Motor neuron (in vitro differentiated cells): Measurements from ENCODE around the gene TRMT10C. TPM values are rescaled to one million over a fixed set of nuclear protein-coding genes. Genes with fewer than 3 reads are reported as not detected.
"Not testable (repeated sequence)": the region's sequence is repeated elsewhere in the genome, so short reads cannot be mapped to it uniquely, and the experiment has no call there.

Experiments
- ATAC-seq, 8 experiments: fragments of 200-7000 bp; cut with Tn5 transposase; replicated peaks in 6 of 8; 2 replicates each; pipeline ENCODE4 v1.8.0; 2021; ENCODE audit warnings: mild to moderate bottlenecking in 8 of 8, moderate library complexity in 8 of 8
- H3K27ac ChIP-seq, 2 donors: fragments of 250-450 bp; sonication (Bioruptor Pico); 2 replicates each; pipeline ENCODE4 v1.9.0; 2021; ENCODE audit warnings: antibody characterized with exemption in 2 of 2, mild to moderate bottlenecking in 2 of 2, moderate library complexity in 1 of 2
- H3K4me1 ChIP-seq, 2 donors: fragments of 250-450 bp; sonication (Bioruptor Pico); replicated peaks in 1 of 2; 2 replicates each; pipeline ENCODE4 v1.6.1; 2021; ENCODE audit warnings: antibody characterized with exemption in 2 of 2, mild to moderate bottlenecking in 2 of 2, moderate library complexity in 1 of 2
- H3K4me3 ChIP-seq, 5 donors: fragments of 250-450 bp; sonication (Bioruptor Pico); 2 replicates each; pipeline ENCODE4 v1.9.0; 2021; ENCODE audit warnings: antibody characterized with exemption in 5 of 5, mild to moderate bottlenecking in 5 of 5, moderate library complexity in 4 of 5
- WGBS, 10 experiments: fragments of 450-650 bp; shearing (Covaris generic); methylation state at CpG; one replicate each; pipeline ENCODE4 v1.0.0; 2022; 5-methylcytosine and 5-hydroxymethylcytosine counted together
- in situ Hi-C, 9 experiments: fragments of 400-800 bp; cut with MboI; loops; one replicate each; pipeline ENCODE4 v1.15.0; 2021; ENCODE audit warnings: low sequenced_read_pairs in 9 of 9, low pct_unique_long_range_greater_than_20kb in 2 of 9; ENCODE audit not compliant: unreplicated experiment in 9 of 9
- total RNA-seq, 8 experiments: library from RNA; unstranded; fragments of 300-600 nt; gene quantifications; 2 replicates each; pipeline versions ENCODE4 v1.2.3 to v1.2.4, GENCODE V29; 2022

The TRMT10C gene
- total RNA-seq, 8 experiments from 2014 or later: 22.9 to 55.4 (median 33.6) TPM

- 80 to 100% (median 98%) methylated on average over 1 to 6 of the region's 6 CpGs for WGBS, 10 experiments
- Histone ChIP-seq H3K4me1 (peaks cover 5% of the 10 kb centered on the region in 2 donors), H3K4me3 (no peak overlapping the region), H3K27ac (no peak overlapping the region)
- ATAC-seq: no peak
- in situ Hi-C loops: no loop called here
Observed at GRCh38 chr3:101567528-101568317, 6.1 kb downstream of the TRMT10C start.

DNA sequence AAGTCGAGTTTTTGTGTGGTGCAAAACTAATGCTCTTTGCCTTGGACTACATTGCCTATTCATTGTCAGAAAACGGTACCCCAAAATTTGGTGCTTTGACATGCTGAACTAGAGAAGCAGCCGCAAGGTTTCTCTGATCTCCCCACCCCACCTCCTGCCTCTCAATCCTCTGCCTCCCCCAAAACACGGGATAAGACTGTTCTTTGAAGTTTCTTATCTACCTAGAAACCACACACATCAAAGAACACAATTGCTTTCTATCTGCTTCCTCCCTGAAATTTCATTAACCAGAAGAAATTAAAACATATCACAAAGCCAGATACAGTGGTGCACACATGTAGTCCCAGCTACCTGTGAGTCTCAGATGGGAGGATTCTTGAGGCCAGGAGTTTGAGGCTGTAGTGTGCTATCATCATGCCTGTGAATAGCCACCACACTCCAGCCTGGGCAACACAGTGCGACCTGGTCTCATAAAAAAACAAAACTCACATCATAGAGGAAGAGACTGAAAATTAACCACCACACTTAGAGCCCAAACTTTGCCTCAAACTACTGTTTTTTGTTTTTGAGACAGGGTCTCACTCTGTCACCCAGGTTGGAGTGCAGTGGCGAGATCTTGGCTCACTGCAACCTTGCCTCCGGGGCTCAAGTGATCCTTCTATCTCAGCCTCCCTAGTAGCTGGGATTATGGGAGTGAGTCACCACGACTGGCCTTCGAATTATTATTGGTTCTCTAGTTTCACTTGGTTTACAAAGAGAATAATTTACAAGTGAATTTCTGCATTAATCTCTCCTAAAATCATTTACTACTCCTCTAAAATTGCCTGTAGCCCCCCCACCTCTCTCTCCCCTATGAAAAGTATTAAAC, 9.6 kb downstream of the TRMT10C start:
- no peak for ATAC-seq
- 0 to 79% (median 60%) methylated on average over 2 to 5 of the region's 9 CpGs for WGBS, 10 experiments
- in situ Hi-C loops: no loop called here
- Histone ChIP-seq H3K4me3 (no peak overlapping the region), H3K4me1 (peaks cover 11 to 16% of the 10 kb centered on the region in 2 donors), H3K27ac (no peak overlapping the region)

DNA sequence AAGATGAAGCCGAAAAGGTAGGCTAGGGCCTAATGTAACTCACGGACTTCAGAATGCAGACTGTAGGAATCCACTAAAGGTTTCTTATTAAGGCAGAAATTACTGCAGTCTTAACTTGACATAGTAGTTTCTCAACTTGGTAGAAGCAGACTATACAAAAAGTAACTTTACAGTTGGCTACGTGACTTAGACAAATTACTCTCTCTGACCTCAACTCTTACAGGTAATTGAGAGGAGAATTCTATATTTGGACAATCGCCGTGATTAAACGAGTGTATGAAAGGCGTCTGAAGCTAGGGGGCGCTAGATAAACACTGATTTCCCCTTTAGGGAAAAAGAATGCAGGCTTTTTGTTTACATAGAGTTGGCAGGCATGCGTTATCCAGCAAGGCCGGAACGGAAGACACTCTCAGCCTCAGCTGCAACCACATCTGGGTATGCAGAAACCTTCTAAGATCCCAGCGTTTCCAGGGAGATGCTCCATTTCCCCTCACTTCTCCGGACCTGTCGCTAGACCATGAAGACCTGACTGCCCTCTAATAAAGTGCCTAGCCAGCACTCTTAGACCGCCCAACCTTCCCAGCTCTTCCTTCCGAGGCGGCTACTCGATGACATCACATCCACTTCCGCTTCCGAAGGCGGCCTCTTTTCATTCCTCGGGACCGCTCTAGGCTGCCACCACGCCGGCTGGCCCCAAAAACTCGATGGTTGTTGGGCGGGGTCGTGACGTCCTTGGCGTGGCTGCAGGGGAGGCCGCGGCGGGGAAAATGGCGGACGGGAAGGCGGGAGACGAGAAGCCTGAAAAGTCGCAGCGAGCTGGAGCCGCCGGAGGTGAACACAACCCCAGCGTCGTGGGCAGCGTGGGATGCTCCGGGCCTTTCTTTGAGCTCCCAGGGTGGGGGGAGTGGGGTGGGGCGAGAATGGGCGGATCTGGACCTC, 12.1 kb downstream of the TRMT10C start, which contains the start of gene PCNP:
Gene PCNP (plus strand): TSS at position 732 of the 939 bp plus-strand sequence. CDS start 36 bp downstream, at position 768.
- peak; percentile 84 to 96 (median 91) for ATAC-seq
- in situ Hi-C loops: no loop called here

GRCh38 chr3:101574388-101575112, 12.9 kb downstream of the TRMT10C start:
- peak overlapping the region; percentile 58 to 94 (median 78) for H3K4me3 ChIP-seq
- 0 to 2% (median 0%) methylated on average over 2 to 14 of the region's 41 CpGs; no CpG with 5 or more reads in 1 of the 10 experiments for WGBS, 10 experiments
- H3K27ac ChIP-seq: peak overlapping the region; percentile 92 to 99
- in situ Hi-C loops: no loop called here
- peak; percentile 46 to 67 (median 61) for ATAC-seq
- peaks cover 11 to 16% of the 10 kb centered on the region in 2 donors for H3K4me1 ChIP-seq

More for the DNA sequence above, 12.1 kb downstream of the TRMT10C start, which contains the start of gene PCNP:
- Histone ChIP-seq H3K4me3 (peak within 1 kb of the TSS; percentile 58 to 94 (median 78)), H3K27ac (peak within 1 kb of the TSS; percentile 92 to 99), H3K4me1 (peaks cover 11 to 16% of the 10 kb centered on the region in 2 donors)
- 0 to 11% (median 2%) methylated on average over 3 to 25 of the region's 47 CpGs; no CpG with 5 or more reads in 1 of the 10 experiments for WGBS, 10 experiments

- in situ Hi-C loops: no loop called here
- ATAC-seq: no peak
- Histone ChIP-seq H3K4me3 (no peak overlapping the region), H3K4me1 (peaks cover 11 to 19% of the 10 kb centered on the region in 2 donors), H3K27ac (no peak overlapping the region)
- 93 to 100% (median 100%) methylated on average over 2 to 5 of the region's 6 CpGs; no CpG with 5 or more reads in 4 of the 10 experiments for WGBS, 10 experiments
Observed at GRCh38 chr3:101577286-101577685, 15.6 kb downstream of the TRMT10C start.

GRCh38 chr3:101588616-101589015, 26.9 kb downstream of the TRMT10C start:
- no peak overlapping the region for H3K27ac ChIP-seq
- no peak overlapping the region for H3K4me3 ChIP-seq
- ATAC-seq: no peak
- H3K4me1 ChIP-seq: no peaks in the 10 kb centered on the region
- WGBS, 10 experiments: 0 to 100% (median 71%) methylated on average over 1 of the region's 1 CpG; no CpG with 5 or more reads in 1 of the 10 experiments
- in situ Hi-C loops: no loop called here

- H3K4me3 ChIP-seq: no peak overlapping the region
- ATAC-seq: no peak
- 87 to 100% (median 100%) methylated on average over 1 to 3 of the region's 3 CpGs for whole genome bisulfite sequencing, 10 experiments
- H3K4me1 ChIP-seq: no peaks in the 10 kb centered on the region
- in situ Hi-C loops: no loop called here
- no peak overlapping the region for H3K27ac ChIP-seq
Observed at GRCh38 chr3:101591071-101591470, 29.4 kb downstream of the TRMT10C start.

DNA sequence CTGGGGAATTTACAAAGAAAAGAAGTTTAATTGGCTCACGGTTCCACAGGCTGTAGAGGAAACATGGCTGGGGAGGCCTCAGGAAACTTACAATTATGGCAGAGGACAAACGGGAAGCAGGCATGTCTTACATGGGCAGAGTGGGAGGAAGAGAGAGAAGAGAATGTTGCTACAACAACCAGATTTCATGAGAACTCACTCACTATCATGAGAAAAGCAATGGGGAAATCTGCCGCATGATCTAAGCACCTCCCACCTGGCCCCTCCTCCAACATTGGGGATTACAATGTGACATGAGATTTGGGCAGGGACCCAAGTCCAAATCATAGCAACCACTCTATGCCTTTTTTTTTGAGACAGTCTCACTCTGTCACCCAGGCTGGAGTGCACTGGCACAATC, 41.1 kb downstream of the TRMT10C start:
- no peak overlapping the region for H3K4me3 ChIP-seq
- ATAC-seq: no peak
- 57 to 100% (median 81%) methylated on average over 1 to 3 of the region's 3 CpGs for WGBS, 10 experiments
- in situ Hi-C loops: no loop called here
- no peaks in the 10 kb centered on the region for H3K4me1 ChIP-seq
- no peak overlapping the region for H3K27ac ChIP-seq

DNA sequence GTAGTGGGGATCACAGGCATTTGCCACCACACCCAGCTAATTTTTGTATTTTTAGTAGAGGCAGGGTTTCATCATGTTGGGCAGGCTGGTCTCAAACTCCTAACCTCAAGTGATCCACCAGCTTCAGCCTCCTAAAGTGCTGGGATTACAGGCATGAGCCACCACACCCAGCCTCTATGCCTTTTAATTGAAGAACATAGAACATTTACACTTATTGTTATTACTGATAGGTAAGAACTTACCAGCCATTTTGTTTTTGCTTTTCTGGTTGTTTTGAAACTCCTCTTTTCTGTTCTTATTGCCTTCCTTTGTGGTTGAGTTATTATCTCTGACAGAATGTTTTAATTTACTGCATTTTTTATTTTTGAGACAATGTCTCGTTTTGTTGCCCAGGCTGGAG, 41.5 kb downstream of the TRMT10C start:
- Histone ChIP-seq H3K4me1 (no peaks in the 10 kb centered on the region), H3K4me3 (no peak overlapping the region), H3K27ac (no peak overlapping the region)
- no peak for ATAC-seq
- 44 to 100% (median 100%) methylated on average over 1 of the region's 1 CpG; no CpG with 5 or more reads in 2 of the 10 experiments for WGBS, 10 experiments
- in situ Hi-C loops: no loop called here

GRCh38 chr3:101605398-101605797, 43.7 kb downstream of the TRMT10C start:
- H3K27ac ChIP-seq, in situ Hi-C loops, H3K4me3 ChIP-seq, ATAC-seq, H3K4me1 ChIP-seq: not testable (repeated sequence)
- 52 to 66% (median 60%) methylated on average over 2 to 3 of the region's 10 CpGs; no CpG with 5 or more reads in 5 of the 10 experiments for WGBS, 10 experiments

GRCh38 chr3:101611023-101611422, 49.4 kb downstream of the TRMT10C start:
- 67 to 100% (median 94%) methylated on average over 1 to 2 of the region's 2 CpGs; no CpG with 5 or more reads in 2 of the 10 experiments for WGBS, 10 experiments
- in situ Hi-C loops: no loop called here

DNA sequence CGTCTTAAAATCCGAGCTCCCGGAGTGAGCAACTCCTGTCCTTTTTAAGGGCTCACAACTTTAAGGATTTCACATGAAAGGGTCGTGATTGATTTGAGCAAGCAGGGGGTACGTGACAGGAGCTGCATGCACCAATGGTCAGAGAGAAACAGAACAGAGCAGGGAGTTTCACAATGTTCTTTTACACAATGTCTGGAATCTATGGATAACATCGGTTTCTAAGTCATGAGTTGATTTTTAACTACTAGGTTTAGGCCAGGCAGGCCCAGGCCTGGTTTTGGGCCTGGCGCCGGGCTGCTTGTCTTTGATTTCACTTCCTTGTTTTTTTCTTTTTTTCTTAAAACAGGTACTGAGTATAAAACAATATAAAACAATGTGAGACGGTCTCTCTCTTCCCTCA, 51.3 kb downstream of the TRMT10C start:
- WGBS, 10 experiments: 52 to 84% (median 77%) methylated on average over 1 to 6 of the region's 9 CpGs; no CpG with 5 or more reads in 4 of the 10 experiments
- H3K4me1 ChIP-seq, in situ Hi-C loops, H3K27ac ChIP-seq, H3K4me3 ChIP-seq, ATAC-seq: not testable (repeated sequence)

More at GRCh38 chr3:101611023-101611422, 49.4 kb downstream of the TRMT10C start:
- no peak for ATAC-seq
- no peak overlapping the region for H3K27ac ChIP-seq
- no peaks in the 10 kb centered on the region for H3K4me1 ChIP-seq
- H3K4me3 ChIP-seq: no peak overlapping the region
